ENCODE results near the gene TMX4.

GRCh38 chr20:8057871-8058270, 38.3 kb upstream of the TMX4 start:
- no peak for TF ChIP-seq CTCF (IDR thresholded peaks at IDR 0.05)
- no peak for TF ChIP-seq POLR2A (IDR thresholded peaks at IDR 0.05)

All from breast epithelium (tissue), 3 donors.